Panc1 (cell line): ENCODE results near the gene OR2F2.

Experiments
- CTCF ChIP-seq: fragments of 450-650 bp; IDR thresholded peaks from 2 replicates; pipeline ENCODE4 v1.5.1; 2017; ENCODE audit warnings: mild to moderate bottlenecking
- POLR2AphosphoS5 ChIP-seq: IDR thresholded peaks from 2 replicates; pipeline ENCODE4 v1.6.1; 2012; ENCODE audit warnings: mild to moderate bottlenecking, low read depth, low read length, moderate library complexity
- REST ChIP-seq, 2 experiments: IDR thresholded peaks; 2 replicates each; pipeline ENCODE4 v1.6.1; 2011 to 2012; ENCODE audit warnings: low read depth in 2 of 2, control low read depth in 1 of 2, low read length in 1 of 2, mild to moderate bottlenecking in 1 of 2, moderate library complexity in 1 of 2; ENCODE audit not compliant: insufficient read depth in 1 of 2
- SIN3A ChIP-seq: IDR thresholded peaks from 2 replicates; pipeline ENCODE4 v1.6.1; 2012; ENCODE audit warnings: low read depth, mild to moderate bottlenecking, low read length, moderate library complexity, borderline replicate concordance; ENCODE audit not compliant: insufficient read depth

DNA sequence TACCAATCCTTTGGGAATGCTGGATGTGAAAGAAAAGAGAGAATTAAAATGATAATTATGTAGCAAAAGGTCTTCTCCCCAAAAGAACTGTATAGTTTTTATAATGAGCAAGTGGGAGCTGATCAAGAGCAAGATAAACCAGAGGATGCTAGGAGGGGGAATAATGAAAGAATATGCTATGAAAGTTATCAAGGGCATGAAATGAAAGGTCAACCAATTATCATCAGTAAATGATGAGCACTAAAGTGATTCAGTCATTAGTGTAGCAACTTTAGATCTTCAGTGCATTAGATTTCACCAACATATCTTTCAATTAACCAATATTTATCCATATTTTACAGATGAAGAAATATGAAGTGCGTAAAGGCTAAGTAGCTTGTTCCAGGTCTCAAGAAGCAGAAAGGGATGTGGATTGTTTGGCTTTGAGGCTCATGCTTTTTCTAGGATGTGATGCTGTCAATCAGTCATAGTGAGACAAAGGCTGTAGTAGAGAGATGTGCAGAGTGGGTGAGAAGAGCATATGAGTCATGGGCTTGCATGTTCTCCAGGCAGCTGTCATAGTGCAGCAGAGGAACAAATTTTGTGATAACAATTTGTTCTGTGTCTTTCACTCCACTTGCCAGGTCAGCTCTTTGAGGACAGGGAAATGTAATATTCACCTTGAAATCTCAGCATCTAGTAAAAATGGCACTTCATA lies 5.7 kb upstream of the OR2F2 start:
- TF ChIP-seq CTCF (no peak), REST (IDR thresholded peaks at IDR 0.05; ENCODE audit: insufficient read depth in 1 of 2, low read depth in 2 of 2, low read length in 1 of 2) (no peak), POLR2AphosphoS5 (no peak), SIN3A (no peak)
